GM06990 (cell line): ENCODE data around the gene ZMAT5.

Experiments used
- DNase-seq: peaks from one replicate; pipeline ENCODE4 v3.0.0-alpha.2; 2011; ENCODE audit not compliant: insufficient read length; ENCODE audit errors: extremely low read depth
- H3K27me3 ChIP-seq: replicated peaks from 2 replicates; pipeline ENCODE4 v1.6.0; 2011; ENCODE audit warnings: low read length; ENCODE audit not compliant: control insufficient read depth, insufficient read depth
- H3K36me3 ChIP-seq: 2 replicates; pipeline ENCODE4 v1.5.1; 2011; ENCODE audit warnings: low read length; ENCODE audit not compliant: control insufficient read depth, insufficient read depth
- H3K4me3 ChIP-seq: replicated peaks from 2 replicates; pipeline ENCODE4 v1.5.1; 2011; ENCODE audit warnings: low read depth, mild to moderate bottlenecking, control low read depth, low read length
- TF ChIP-seq, protein P1 (sequence below): IDR thresholded peaks from 2 replicates; pipeline ENCODE4 v1.5.1; 2011; ENCODE audit warnings: low read length, control low read depth, mild to moderate bottlenecking, inconsistent platforms; ENCODE audit not compliant: insufficient read depth, poor library complexity, severe bottlenecking

Gene ZMAT5

GRCh38 chr22:29737251-29738117, 29.3 kb downstream of the ZMAT5 start:
- Histone ChIP-seq H3K4me3 (no peak overlapping the region), H3K27me3 (no peaks in the 10 kb centered on the region), H3K36me3 (no peaks in the 10 kb centered on the region; the same call in none of the 2 replicates)
- TF ChIP-seq, protein P1, sequence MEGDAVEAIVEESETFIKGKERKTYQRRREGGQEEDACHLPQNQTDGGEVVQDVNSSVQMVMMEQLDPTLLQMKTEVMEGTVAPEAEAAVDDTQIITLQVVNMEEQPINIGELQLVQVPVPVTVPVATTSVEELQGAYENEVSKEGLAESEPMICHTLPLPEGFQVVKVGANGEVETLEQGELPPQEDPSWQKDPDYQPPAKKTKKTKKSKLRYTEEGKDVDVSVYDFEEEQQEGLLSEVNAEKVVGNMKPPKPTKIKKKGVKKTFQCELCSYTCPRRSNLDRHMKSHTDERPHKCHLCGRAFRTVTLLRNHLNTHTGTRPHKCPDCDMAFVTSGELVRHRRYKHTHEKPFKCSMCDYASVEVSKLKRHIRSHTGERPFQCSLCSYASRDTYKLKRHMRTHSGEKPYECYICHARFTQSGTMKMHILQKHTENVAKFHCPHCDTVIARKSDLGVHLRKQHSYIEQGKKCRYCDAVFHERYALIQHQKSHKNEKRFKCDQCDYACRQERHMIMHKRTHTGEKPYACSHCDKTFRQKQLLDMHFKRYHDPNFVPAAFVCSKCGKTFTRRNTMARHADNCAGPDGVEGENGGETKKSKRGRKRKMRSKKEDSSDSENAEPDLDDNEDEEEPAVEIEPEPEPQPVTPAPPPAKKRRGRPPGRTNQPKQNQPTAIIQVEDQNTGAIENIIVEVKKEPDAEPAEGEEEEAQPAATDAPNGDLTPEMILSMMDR = no peak
- no peak for DNase-seq

- TF ChIP-seq, protein P1 = no peak
- no peaks in the 10 kb centered on the region; the same call in none of the 2 replicates for H3K36me3 ChIP-seq
- no peaks in the 10 kb centered on the region for H3K27me3 ChIP-seq
- no peak overlapping the region for H3K4me3 ChIP-seq
- DNase-seq = no peak
Measured at GRCh38 chr22:29735416-29735815, 31.4 kb downstream of the ZMAT5 start.

DNA sequence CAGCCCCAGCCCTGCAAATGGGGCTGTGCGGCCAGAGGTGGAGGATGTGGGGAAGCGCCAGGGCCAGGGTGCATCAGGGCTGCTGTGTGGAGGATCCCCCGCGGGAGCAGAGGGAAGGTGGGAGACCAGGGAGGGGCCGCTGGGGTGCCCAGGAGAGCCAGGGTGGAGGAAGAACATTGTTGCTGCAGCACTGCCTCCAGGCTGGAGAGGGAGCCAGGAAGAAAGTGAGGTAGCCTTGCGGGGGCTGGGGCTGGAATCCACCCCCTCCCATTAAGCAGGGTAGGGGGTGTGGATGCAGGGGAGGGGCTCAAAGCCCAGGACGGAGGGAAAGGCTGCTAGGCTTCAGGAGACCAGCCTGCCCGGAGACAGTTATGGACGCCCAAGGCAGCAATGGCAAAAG, 32.0 kb downstream of the ZMAT5 start:
- Histone ChIP-seq H3K27me3 (no peaks in the 10 kb centered on the region), H3K36me3 (no peaks in the 10 kb centered on the region; the same call in none of the 2 replicates), H3K4me3 (no peak overlapping the region)
- TF ChIP-seq, protein P1 = no peak
- no peak for DNase-seq

GRCh38 chr22:29734406-29734805, 32.4 kb downstream of the ZMAT5 start:
- TF ChIP-seq, protein P1 = no peak
- no peak for DNase-seq

DNA sequence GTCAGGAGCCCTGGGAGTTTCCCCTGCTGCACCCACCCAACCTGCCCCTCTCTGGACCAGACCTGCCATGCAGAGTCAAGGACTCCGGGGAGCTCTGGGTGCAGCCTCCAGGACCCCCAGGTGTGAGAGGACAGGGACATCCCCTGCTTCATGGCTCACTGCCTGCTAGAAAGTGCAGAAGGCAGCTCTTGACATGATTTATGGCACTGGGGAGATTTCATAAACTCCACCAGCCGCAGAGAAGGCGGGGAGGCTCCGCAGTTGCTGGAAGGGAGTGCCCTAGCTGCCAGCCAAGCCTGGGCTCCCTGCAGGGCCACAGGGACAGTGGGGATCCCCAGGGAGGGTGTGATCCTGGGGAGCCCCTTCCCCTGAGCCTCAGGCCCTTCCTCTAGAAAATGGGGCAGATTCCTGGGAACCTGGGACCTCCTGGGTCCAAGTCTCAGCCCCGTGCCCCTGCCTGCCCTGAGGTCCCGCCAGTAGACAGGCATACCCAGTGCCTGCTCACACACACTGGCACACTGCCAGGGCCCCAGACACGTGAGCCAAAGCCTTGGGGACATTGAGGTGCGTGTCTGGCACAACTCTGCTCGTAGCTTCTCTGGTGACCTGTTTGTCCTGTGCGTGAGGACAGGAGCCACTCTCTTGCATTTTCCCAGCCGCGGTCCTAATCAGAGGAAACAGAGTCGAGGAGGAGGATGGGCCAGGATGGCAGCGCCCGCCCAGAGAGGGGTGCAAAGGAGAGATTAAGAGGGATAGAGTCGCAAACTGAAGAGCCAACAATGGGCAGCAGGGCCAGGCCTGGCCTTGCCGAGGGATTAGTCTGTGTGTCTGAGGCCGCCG, 33.2 kb downstream of the ZMAT5 start:
- H3K27me3 ChIP-seq = no peaks in the 10 kb centered on the region
- no peak overlapping the region for H3K4me3 ChIP-seq
- TF ChIP-seq, protein P1 = no peak
- DNase-seq = peak; percentile 42
- no peaks in the 10 kb centered on the region; the same call in none of the 2 replicates for H3K36me3 ChIP-seq

More at GRCh38 chr22:29734406-29734805, 32.4 kb downstream of the ZMAT5 start:
- no peak overlapping the region for H3K4me3 ChIP-seq
- H3K27me3 ChIP-seq = no peaks in the 10 kb centered on the region
- no peaks in the 10 kb centered on the region; the same call in none of the 2 replicates for H3K36me3 ChIP-seq
